DOHH2 (cell line): ENCODE results near the gene TRMT11.

Experiments used
- H3F3A ChIP-seq: fragments of 200-600 bp; sonication (generic), shearing (Covaris generic); 2 replicates; pipeline ENCODE4 v1.6.0; 2016; ENCODE audit warnings: antibody characterized with exemption, mild to moderate bottlenecking; ENCODE audit not compliant: control insufficient read depth, insufficient read depth
- H3K27ac ChIP-seq: fragments of 200-600 bp; sonication (generic); 2 replicates; pipeline ENCODE4 v1.5.1; 2014; ENCODE audit warnings: low read depth, mild to moderate bottlenecking, low read length, moderate library complexity
- H3K27me3 ChIP-seq: fragments of 200-600 bp; sonication (generic); 2 replicates; pipeline ENCODE4 v1.6.1; 2014; ENCODE audit warnings: mild to moderate bottlenecking, low read length, mixed read lengths; ENCODE audit not compliant: control insufficient read depth
- H3K36me3 ChIP-seq: fragments of 200-600 bp; sonication (generic); 2 replicates; pipeline ENCODE4 v1.6.1; 2014; ENCODE audit warnings: mild to moderate bottlenecking, low read length, moderate library complexity, mixed read lengths; ENCODE audit not compliant: control insufficient read depth
- H3K4me1 ChIP-seq: fragments of 200-600 bp; sonication (generic); 2 replicates; pipeline ENCODE4 v1.6.1; 2014; ENCODE audit warnings: mild to moderate bottlenecking, low read length, mixed read lengths; ENCODE audit not compliant: control insufficient read depth
- H3K4me2 ChIP-seq: fragments of 200-600 bp; sonication (generic); 2 replicates; pipeline ENCODE4 v1.6.0; 2014; ENCODE audit warnings: mild to moderate bottlenecking, low read length, moderate library complexity
- H3K4me3 ChIP-seq: fragments of 200-600 bp; sonication (generic); 2 replicates; pipeline ENCODE4 v1.5.1; 2014; ENCODE audit warnings: mild to moderate bottlenecking, low read length, mixed read lengths
- H3K79me2 ChIP-seq: fragments of 200-600 bp; sonication (generic); 2 replicates; pipeline ENCODE4 v1.6.1; 2014; ENCODE audit warnings: mild to moderate bottlenecking, low read length, mixed read lengths; ENCODE audit not compliant: control insufficient read depth
- H3K9me2 ChIP-seq: fragments of 200-600 bp; sonication (generic); replicated peaks from 2 replicates; pipeline ENCODE4 v1.6.1; 2014; ENCODE audit warnings: mild to moderate bottlenecking, low read length, mixed read lengths; ENCODE audit not compliant: control insufficient read depth
- H3K9me3 ChIP-seq: fragments of 200-600 bp; sonication (generic); 2 replicates; pipeline ENCODE4 v1.6.1; 2014; ENCODE audit warnings: antibody characterized with exemption, low read length, mixed read lengths; ENCODE audit not compliant: control insufficient read depth, insufficient read depth
- H4K20me1 ChIP-seq: fragments of 200-600 bp; sonication (generic); 2 replicates; pipeline ENCODE4 v1.6.0; 2014; ENCODE audit warnings: low read depth, mild to moderate bottlenecking, antibody characterized with exemption, low read length, moderate library complexity; ENCODE audit not compliant: control insufficient read depth, insufficient read depth
- EZH2phosphoT487 ChIP-seq: fragments of 200-600 bp; sonication (generic); IDR thresholded peaks from 2 replicates; pipeline ENCODE4 v1.6.1; 2017; ENCODE audit warnings: borderline replicate concordance, mild to moderate bottlenecking, antibody characterized with exemption, low read length, moderate library complexity, mixed read lengths
- TF ChIP-seq, protein P1 (sequence below): fragments of 200-600 bp; sonication (generic); IDR thresholded peaks from one replicate; pipeline ENCODE4 v1.5.1; 2014; ENCODE audit warnings: antibody characterized with exemption, mild to moderate bottlenecking, low read depth, low read length; ENCODE audit not compliant: poor library complexity, severe bottlenecking

TRMT11 gene

DNA sequence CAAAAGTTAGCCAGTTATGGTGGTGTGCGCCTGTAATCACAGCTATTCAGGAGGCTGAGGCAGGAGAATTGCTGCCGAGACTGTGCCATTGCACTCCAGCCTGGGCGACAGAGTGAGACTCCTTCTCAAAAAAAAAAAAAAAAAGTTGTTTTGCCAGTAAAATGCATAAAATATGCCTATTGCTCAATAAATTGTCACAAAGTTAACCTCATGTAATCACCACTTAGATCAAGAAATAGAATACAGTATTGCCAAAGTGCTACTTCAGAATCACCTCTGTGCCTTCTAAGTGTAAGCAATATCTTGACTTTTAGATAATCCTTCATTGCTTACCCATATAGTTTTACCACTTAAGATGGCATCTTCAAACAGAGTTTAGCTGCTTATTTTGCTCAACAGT, 80.7 kb downstream of the TRMT11 start:
- Histone ChIP-seq H3K36me3 (no peaks in the 10 kb centered on the region), H4K20me1 (no peaks in the 10 kb centered on the region), H3K4me2 (no peak overlapping the region), H3K27ac (no peak overlapping the region), H3K4me1 (no peaks in the 10 kb centered on the region), H3K9me2 (no peaks in the 10 kb centered on the region), H3K9me3 (no peaks in the 10 kb centered on the region), H3K79me2 (no peaks in the 10 kb centered on the region), H3K4me3 (no peak overlapping the region), H3K27me3 (no peaks in the 10 kb centered on the region), H3F3A (no peaks in the 10 kb centered on the region)
- TF ChIP-seq EZH2phosphoT487, result no peak
- TF ChIP-seq, protein P1, sequence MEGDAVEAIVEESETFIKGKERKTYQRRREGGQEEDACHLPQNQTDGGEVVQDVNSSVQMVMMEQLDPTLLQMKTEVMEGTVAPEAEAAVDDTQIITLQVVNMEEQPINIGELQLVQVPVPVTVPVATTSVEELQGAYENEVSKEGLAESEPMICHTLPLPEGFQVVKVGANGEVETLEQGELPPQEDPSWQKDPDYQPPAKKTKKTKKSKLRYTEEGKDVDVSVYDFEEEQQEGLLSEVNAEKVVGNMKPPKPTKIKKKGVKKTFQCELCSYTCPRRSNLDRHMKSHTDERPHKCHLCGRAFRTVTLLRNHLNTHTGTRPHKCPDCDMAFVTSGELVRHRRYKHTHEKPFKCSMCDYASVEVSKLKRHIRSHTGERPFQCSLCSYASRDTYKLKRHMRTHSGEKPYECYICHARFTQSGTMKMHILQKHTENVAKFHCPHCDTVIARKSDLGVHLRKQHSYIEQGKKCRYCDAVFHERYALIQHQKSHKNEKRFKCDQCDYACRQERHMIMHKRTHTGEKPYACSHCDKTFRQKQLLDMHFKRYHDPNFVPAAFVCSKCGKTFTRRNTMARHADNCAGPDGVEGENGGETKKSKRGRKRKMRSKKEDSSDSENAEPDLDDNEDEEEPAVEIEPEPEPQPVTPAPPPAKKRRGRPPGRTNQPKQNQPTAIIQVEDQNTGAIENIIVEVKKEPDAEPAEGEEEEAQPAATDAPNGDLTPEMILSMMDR, result no peak

DNA sequence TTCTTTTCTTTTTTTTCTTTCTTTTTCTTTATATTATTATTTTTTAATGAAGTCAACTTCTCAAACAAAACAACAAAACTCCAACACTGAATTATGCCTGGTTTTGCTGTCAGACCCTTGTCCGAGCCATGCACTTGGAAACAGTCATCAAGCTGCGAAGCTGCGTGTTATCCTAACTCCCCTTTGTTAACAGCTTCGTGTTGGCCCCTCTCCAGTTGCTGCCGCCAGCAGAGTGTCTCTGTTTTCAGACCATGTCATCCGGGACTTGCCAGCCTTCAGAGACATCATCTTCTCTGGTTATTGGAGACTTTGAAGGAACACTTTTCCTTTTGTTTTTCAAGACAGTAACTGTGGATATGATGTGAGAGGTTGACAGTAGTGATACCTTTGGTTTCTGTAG, 83.1 kb downstream of the TRMT11 start:
- no peaks in the 10 kb centered on the region for H3F3A ChIP-seq
- H3K27ac ChIP-seq, result no peak overlapping the region
- no peaks in the 10 kb centered on the region for H3K36me3 ChIP-seq
- H4K20me1 ChIP-seq, result no peaks in the 10 kb centered on the region
- no peak overlapping the region for H3K4me3 ChIP-seq
- H3K27me3 ChIP-seq, result no peaks in the 10 kb centered on the region
- H3K9me3 ChIP-seq, result no peaks in the 10 kb centered on the region
- no peak overlapping the region for H3K4me2 ChIP-seq
- TF ChIP-seq, protein P1, result no peak
- no peaks in the 10 kb centered on the region for H3K4me1 ChIP-seq
- no peaks in the 10 kb centered on the region for H3K79me2 ChIP-seq
- no peaks in the 10 kb centered on the region for H3K9me2 ChIP-seq

DNA sequence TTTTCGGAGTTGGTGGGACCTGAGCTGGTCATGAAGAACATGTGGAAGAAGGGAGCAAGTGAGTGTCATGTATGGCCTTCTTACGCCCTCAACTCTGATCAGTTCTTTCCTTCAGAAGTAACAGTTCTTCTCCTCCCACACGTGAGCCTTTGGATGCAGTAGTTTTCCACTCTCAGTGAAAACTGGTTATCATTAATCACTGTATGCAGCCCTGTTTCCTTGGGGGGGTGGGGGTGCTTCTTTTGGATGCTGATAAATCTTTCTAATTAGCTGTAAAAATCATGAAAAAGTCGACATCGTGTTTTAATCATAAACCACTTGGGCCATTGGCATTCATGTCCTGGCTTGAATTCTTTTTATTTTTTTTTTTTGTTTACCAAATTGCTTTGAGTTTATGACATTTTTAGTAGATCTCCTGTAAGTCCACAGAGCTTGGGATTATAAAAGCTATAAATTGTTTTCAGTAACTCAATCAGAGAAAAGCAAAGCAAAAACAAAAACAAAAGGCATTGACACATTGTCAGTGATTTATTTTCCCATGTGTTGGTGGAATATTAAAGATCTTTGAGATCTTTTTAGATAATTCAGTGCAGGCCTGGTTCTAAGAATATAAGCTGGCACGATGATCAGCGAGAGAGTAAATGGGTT, 84.8 kb downstream of the TRMT11 start:
- TF ChIP-seq, protein P1, result no peak
- TF ChIP-seq EZH2phosphoT487, result no peak
- no peak overlapping the region for H3K27ac ChIP-seq
- no peaks in the 10 kb centered on the region for H3K36me3 ChIP-seq
- H3K4me1 ChIP-seq, result no peaks in the 10 kb centered on the region
- no peaks in the 10 kb centered on the region for H3K9me2 ChIP-seq
- H3F3A ChIP-seq, result no peaks in the 10 kb centered on the region
- no peak overlapping the region for H3K4me2 ChIP-seq
- no peaks in the 10 kb centered on the region for H3K9me3 ChIP-seq
- no peak overlapping the region for H3K4me3 ChIP-seq
- H3K79me2 ChIP-seq, result no peaks in the 10 kb centered on the region
- H4K20me1 ChIP-seq, result no peaks in the 10 kb centered on the region
- no peaks in the 10 kb centered on the region for H3K27me3 ChIP-seq
